Liver (tissue), 9 donors: ENCODE measurements around the gene HNRNPL. TPM values are rescaled to one million over a fixed set of nuclear protein-coding genes. Genes with fewer than 3 reads are reported as not detected.

Experiments
- DNase-seq: peaks from one replicate; pipeline ENCODE4 v3.0.0-alpha.2; 2017; ENCODE audit warnings: low spot score
- H3K27ac ChIP-seq, 2 donors: one replicate each; pipeline ENCODE4 v1.7.0; 2013; ENCODE audit warnings: inconsistent platforms in 2 of 2, low read length in 2 of 2, control low read depth in 1 of 2, low read depth in 1 of 2, mild to moderate bottlenecking in 1 of 2
- H3K27me3 ChIP-seq, 4 donors: one replicate each; pipeline versions ENCODE4 v1.6.1 to v1.7.0; 2013; ENCODE audit warnings: low read length in 3 of 4, inconsistent platforms in 1 of 4, mild to moderate bottlenecking in 1 of 4, moderate library complexity in 1 of 4; ENCODE audit not compliant: control insufficient read depth in 4 of 4, insufficient read depth in 4 of 4
- H3K36me3 ChIP-seq, 4 donors: one replicate each; pipeline versions ENCODE4 v1.6.1 to v1.7.0; 2013; ENCODE audit warnings: low read length in 3 of 4, mild to moderate bottlenecking in 3 of 4, low read depth in 1 of 4, moderate library complexity in 1 of 4; ENCODE audit not compliant: control insufficient read depth in 4 of 4, insufficient read depth in 3 of 4
- H3K4me1 ChIP-seq, 4 donors: one replicate each; pipeline versions ENCODE4 v1.6.1 to v1.7.0; 2013; ENCODE audit warnings: low read length in 3 of 4, mild to moderate bottlenecking in 3 of 4, moderate library complexity in 1 of 4; ENCODE audit not compliant: control insufficient read depth in 4 of 4, insufficient read depth in 4 of 4
- H3K4me3 ChIP-seq, 3 donors: one replicate each; pipeline versions ENCODE4 v1.6.1 to v1.7.0; 2013; ENCODE audit warnings: low read length in 3 of 3, control low read depth in 1 of 3, low read depth in 1 of 3, mild to moderate bottlenecking in 1 of 3
- H3K9ac ChIP-seq, 2 donors: one replicate each; pipeline ENCODE4 v1.7.0; 2013; ENCODE audit warnings: low read length in 2 of 2, mild to moderate bottlenecking in 2 of 2, moderate library complexity in 2 of 2, control low read depth in 1 of 2, low read depth in 1 of 2
- H3K9me3 ChIP-seq, 4 donors: one replicate each; pipeline versions ENCODE4 v1.6.1 to v1.7.0; 2013; ENCODE audit warnings: low read length in 3 of 4; ENCODE audit not compliant: control insufficient read depth in 4 of 4
- ATF3 ChIP-seq: IDR thresholded peaks from 2 replicates; pipeline ENCODE4 v1.6.1; 2016; ENCODE audit warnings: antibody characterized with exemption
- EGR1 ChIP-seq, 2 donors: IDR thresholded peaks; 2 replicates each; pipeline ENCODE4 v1.6.1; 2016 to 2018; ENCODE audit warnings: antibody characterized with exemption in 2 of 2, low read depth in 2 of 2
- FOXA1 ChIP-seq: IDR thresholded peaks from 2 replicates; pipeline ENCODE4 v1.6.1; 2016; ENCODE audit warnings: antibody characterized with exemption
- FOXA2 ChIP-seq: IDR thresholded peaks from 2 replicates; pipeline ENCODE4 v1.6.1; 2016; ENCODE audit warnings: antibody characterized with exemption
- GABPA ChIP-seq, 2 donors: IDR thresholded peaks in 1 of 2; conservative IDR thresholded peaks in 1 of 2; 2 replicates each; pipeline ENCODE4 v1.6.1; 2016; ENCODE audit warnings: antibody characterized with exemption in 2 of 2, mild to moderate bottlenecking in 1 of 2, moderate library complexity in 1 of 2
- HNF4A ChIP-seq, 2 donors: conservative IDR thresholded peaks; 2 replicates each; pipeline ENCODE4 v1.6.1; 2016; ENCODE audit warnings: antibody characterized with exemption in 2 of 2, mild to moderate bottlenecking in 2 of 2
- HNF4G ChIP-seq: IDR thresholded peaks from 2 replicates; pipeline ENCODE4 v1.6.1; 2016; ENCODE audit warnings: antibody characterized with exemption
- JUND ChIP-seq, 2 donors: IDR thresholded peaks; 2 replicates each; pipeline ENCODE4 v1.6.1; 2016; ENCODE audit warnings: antibody characterized with exemption in 2 of 2
- MAX ChIP-seq: IDR thresholded peaks from 2 replicates; pipeline ENCODE4 v1.6.1; 2016; ENCODE audit warnings: antibody characterized with exemption
- NR2F2 ChIP-seq: IDR thresholded peaks from 2 replicates; pipeline ENCODE4 v1.6.1; 2016; ENCODE audit warnings: antibody characterized with exemption
- RAD21 ChIP-seq, 2 donors: IDR thresholded peaks; 2 replicates each; pipeline ENCODE4 v1.6.1; 2016; ENCODE audit warnings: antibody characterized with exemption in 2 of 2, mild to moderate bottlenecking in 2 of 2
- REST ChIP-seq: IDR thresholded peaks from 2 replicates; pipeline ENCODE4 v1.6.1; 2016; ENCODE audit warnings: antibody characterized with exemption, mild to moderate bottlenecking
- RXRA ChIP-seq, 2 donors: IDR thresholded peaks; 2 replicates each; pipeline ENCODE4 v1.6.1; 2017 to 2018; ENCODE audit warnings: antibody characterized with exemption in 2 of 2, mild to moderate bottlenecking in 1 of 2
- SP1 ChIP-seq: IDR thresholded peaks from 2 replicates; pipeline ENCODE4 v1.6.1; 2018; ENCODE audit warnings: antibody characterized with exemption, mild to moderate bottlenecking
- TAF1 ChIP-seq: conservative IDR thresholded peaks from 2 replicates; pipeline ENCODE4 v1.6.1; 2016; ENCODE audit warnings: antibody characterized with exemption, mild to moderate bottlenecking
- YY1 ChIP-seq: IDR thresholded peaks from 2 replicates; pipeline ENCODE4 v1.6.1; 2016; ENCODE audit warnings: antibody characterized with exemption, mild to moderate bottlenecking
- WGBS: extraction: QIAGEN DNeasy Blood & Tissue Kit; methylation state at CpG from one replicate; pipeline ENCODE4 v1.1.7; 2013; 5-methylcytosine and 5-hydroxymethylcytosine counted together
- polyA plus RNA-seq, 2 donors: library from polyadenylated mRNA; stranded (reverse) in 1 of 2; unstranded in 1 of 2; fragments of 200-250 nt in 1 of 2; fragments of >200 nt in 1 of 2; fragmentation: Nextera tagmentation in 1 of 2; extraction: Ambion mirVana in 1 of 2; gene quantifications; one replicate each; pipeline versions ENCODE4 v1.2.1 to v1.2.3, GENCODE V29; 2013 to 2015
- total RNA-seq, 2 donors: library from RNA; depleted of rRNA; stranded (reverse); fragments of >200 nt; gene quantifications; one replicate each; pipeline ENCODE4 v1.2.3, GENCODE V29; 2014
- TF ChIP-seq, protein P1 (sequence below): fragments of 150-350 bp; IDR thresholded peaks from 2 replicates; pipeline ENCODE4 v1.5.1; 2017; ENCODE audit warnings: improper control_type of control experiment, low read depth, low read length; ENCODE audit not compliant: missing input control
- TF ChIP-seq, protein P2 (sequence below): IDR thresholded peaks from 2 replicates; pipeline ENCODE4 v1.6.1; 2016; ENCODE audit warnings: antibody characterized with exemption
- donor health status: healthy.
- donor health status: healthy.
- donor health status: healthy.
- donor health status: healthy.
- donor health status: healthy.

The HNRNPL gene
- total and polyA plus RNA-seq, 4 donors = 50.4 to 166 (median 95.6) TPM

- TF ChIP-seq RXRA (IDR thresholded peaks at IDR 0.05) (no peak), FOXA1 (no peak), FOXA2 (no peak), YY1 (no peak), REST (no peak), JUND (IDR thresholded peaks at IDR 0.05) (no peak), HNF4A (conservative IDR thresholded peaks at IDR 0.05) (no peak), HNF4G (no peak), ATF3 (no peak), EGR1 (IDR thresholded peaks at IDR 0.05; ENCODE audit: low read depth in 2 of 2) (no peak), SP1 (no peak), GABPA (IDR thresholded peaks at IDR 0.05 in 1 of 2, conservative IDR thresholded peaks at IDR 0.05 in 1 of 2) (no peak), MAX (no peak), TAF1 (no peak), NR2F2 (no peak), RAD21 (IDR thresholded peaks at IDR 0.05) (no peak)
- TF ChIP-seq, protein P1, sequence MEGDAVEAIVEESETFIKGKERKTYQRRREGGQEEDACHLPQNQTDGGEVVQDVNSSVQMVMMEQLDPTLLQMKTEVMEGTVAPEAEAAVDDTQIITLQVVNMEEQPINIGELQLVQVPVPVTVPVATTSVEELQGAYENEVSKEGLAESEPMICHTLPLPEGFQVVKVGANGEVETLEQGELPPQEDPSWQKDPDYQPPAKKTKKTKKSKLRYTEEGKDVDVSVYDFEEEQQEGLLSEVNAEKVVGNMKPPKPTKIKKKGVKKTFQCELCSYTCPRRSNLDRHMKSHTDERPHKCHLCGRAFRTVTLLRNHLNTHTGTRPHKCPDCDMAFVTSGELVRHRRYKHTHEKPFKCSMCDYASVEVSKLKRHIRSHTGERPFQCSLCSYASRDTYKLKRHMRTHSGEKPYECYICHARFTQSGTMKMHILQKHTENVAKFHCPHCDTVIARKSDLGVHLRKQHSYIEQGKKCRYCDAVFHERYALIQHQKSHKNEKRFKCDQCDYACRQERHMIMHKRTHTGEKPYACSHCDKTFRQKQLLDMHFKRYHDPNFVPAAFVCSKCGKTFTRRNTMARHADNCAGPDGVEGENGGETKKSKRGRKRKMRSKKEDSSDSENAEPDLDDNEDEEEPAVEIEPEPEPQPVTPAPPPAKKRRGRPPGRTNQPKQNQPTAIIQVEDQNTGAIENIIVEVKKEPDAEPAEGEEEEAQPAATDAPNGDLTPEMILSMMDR = no peak
- TF ChIP-seq, protein P2, sequence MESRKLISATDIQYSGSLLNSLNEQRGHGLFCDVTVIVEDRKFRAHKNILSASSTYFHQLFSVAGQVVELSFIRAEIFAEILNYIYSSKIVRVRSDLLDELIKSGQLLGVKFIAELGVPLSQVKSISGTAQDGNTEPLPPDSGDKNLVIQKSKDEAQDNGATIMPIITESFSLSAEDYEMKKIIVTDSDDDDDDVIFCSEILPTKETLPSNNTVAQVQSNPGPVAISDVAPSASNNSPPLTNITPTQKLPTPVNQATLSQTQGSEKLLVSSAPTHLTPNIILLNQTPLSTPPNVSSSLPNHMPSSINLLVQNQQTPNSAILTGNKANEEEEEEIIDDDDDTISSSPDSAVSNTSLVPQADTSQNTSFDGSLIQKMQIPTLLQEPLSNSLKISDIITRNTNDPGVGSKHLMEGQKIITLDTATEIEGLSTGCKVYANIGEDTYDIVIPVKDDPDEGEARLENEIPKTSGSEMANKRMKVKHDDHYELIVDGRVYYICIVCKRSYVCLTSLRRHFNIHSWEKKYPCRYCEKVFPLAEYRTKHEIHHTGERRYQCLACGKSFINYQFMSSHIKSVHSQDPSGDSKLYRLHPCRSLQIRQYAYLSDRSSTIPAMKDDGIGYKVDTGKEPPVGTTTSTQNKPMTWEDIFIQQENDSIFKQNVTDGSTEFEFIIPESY = no peak
- peaks cover 0 to 3% (median 0%) of the 10 kb centered on the region in 4 donors for H3K4me1 ChIP-seq
- no peaks in the 10 kb centered on the region for H3K27me3 ChIP-seq
- 81% methylated on average over 16 of the region's 16 CpGs for WGBS
- peak overlapping the region; percentile 21 to 57 for H3K27ac ChIP-seq
- H3K9ac ChIP-seq = peak overlapping the region in 1 of 2 donors; percentile 55
- no peaks in the 10 kb centered on the region for H3K9me3 ChIP-seq
- peaks cover 6 to 20% (median 7%) of the 10 kb centered on the region in 4 donors for H3K36me3 ChIP-seq
- DNase-seq = no peak
- H3K4me3 ChIP-seq = no peak overlapping the region
Measured at GRCh38 chr19:38878575-38879399, 29.0 kb upstream of the HNRNPL start.
